HG02943 (cell line): ENCODE measurements around the gene RASGRF1.
A peak's percentile ranks its signal among the peaks of the same experiment; 100 is the strongest.
"Not testable (repeated sequence)": the region's sequence is repeated elsewhere in the genome, so short reads cannot be mapped to it uniquely, and the experiment has no call there.

Experiments
- ATAC-seq: cut with Tn5 transposase; IDR thresholded peaks from one replicate; pipeline ENCODE4 v1.9.1; 2021; ENCODE audit warnings: mild to moderate bottlenecking, low read depth, moderate library complexity; ENCODE audit not compliant: unreplicated experiment

The RASGRF1 gene

DNA sequence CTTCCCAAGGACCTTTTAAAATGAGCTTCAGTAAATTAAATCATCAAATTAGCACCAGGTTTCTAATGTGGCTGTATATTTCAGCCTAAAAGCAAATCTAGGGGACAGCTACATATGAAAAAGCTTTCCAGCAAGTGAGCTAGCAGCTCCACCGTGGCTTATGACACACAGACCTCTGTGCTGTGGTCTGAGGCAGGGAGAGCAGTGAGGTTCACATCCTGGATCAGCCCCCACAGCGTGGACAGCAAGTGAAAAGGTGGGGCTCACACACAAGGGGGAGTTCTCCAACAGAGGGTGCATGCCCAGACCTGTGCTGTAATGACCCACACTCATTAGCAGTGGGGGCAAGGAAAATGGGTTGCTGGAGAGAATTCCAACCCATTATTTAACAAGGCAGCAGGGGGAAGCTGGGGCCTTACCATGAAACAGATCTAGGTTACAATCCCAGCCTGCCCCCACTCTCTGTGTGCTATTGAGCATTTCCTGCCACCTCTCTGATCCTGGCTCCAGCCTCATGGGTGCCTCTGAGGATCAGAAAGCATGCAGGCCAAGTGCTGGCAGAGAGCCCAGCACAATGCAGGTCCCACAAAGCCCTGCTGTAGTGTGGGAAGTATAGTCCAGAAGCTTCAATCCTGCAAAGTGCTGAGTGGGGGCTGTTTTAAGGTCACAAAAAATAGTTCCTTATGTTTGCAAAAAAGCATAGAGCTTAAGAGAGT is 48.2 kb downstream of the RASGRF1 start:
- ATAC-seq: no peak

DNA sequence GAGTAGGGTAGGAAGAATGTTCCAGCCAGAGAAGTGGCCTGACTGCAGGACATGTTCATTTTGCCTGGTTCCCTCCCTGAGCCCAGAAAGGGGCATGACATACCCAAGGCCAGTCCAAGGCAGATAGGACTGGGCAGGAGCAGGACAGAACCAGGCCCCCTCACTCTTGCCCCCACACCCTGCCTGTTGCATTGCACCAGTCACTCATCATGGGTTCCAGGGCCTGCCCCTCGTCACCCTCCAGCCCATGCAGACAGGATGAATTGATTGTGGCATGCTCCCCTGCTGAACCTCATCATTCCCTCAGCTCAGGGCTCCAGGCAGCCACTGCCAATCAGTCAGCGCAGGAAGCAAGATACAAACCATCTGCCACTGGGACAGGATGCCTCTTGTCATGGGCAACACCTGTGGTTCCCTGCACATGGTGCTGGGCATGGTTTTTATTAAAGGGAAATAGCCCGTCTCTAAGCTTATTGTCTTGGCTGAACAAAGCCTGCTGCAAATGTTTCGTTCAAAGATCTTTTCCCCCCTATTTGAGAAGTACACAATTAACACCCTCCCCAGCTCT is 48.9 kb downstream of the RASGRF1 start:
- no peak for ATAC-seq

DNA sequence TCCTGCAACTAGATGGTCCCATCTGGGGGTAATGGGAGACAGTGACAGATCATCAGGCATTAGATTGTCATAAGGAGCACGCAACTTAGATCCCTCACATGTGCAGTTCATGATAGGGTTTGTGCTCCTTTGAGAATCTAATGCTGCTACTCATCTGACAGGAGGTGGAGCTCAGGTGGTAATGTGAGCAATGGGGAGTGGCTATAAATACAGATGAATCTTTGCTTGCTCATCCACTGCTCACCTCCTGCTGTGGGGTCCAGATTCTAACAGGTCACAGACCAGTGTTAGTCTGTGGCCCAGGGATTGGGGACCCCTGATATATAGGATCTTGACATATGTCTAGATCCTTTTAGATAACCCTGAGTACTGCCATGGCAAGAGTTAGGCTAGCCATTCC is 52.7 kb downstream of the RASGRF1 start:
- ATAC-seq: no peak

DNA sequence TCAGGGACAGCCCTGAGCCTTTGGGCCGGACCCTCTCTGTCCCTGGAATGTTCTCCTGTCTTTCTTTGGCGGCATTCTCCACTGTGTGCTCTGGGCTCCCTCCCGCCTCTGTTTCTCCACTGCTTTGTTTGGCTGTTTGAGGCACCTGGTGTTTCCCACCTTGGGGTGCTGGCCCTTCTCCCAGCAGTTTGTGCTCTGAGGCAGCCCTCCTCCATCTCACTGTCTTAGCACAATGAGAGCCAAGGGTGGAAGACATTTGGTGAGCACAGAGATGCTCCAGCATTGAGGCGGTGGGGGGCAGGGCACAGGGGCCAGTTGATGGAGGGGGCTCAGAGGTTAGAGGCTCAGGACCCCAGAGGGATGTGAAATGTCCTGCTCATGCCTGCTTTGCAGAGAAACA is 54.3 kb downstream of the RASGRF1 start:
- ATAC-seq: no peak

DNA sequence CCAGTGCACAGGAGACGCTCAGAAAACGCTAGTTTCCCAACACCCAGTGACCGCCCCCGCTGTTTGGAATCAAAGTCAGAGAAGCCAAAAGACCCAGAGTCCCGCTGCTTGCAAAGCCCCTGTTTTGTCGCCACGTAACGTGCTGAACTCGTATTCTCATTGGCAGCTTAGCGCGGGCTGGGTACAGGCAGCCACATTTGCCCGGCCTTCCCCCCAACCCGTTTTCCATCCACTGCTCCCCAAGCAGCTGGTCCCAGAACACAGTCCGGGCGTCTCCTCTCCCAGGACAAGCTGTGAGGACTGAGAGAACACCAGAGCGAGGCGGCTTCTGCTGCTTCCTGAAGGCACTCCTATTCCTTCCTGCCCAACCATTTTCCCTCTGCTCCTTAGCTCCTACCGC is 54.8 kb downstream of the RASGRF1 start:
- ATAC-seq: no peak

DNA sequence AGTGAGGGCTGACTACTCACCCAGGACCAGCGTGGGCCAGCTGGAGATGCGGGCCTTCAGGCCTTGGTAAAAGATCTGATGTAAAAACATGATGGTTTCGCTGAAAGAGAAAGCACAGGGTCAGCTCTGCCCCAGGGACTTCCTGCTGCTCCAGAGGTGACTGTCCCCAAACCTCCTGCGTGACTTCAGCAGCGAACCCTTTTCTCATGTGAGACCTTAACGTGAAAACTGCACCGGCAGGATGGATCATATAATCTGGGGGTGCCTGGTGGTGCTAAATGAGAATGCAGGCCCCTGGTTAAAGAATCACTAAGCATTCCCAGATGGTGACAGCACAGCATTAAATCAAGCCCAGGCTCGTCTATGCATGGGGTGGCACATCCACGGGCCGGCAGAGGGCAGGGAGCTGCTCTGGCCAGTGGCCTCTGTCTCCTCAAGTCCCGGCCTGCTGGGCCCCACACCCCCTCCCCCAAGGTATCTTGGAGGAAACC is 55.4 kb downstream of the RASGRF1 start:
- ATAC-seq: peak; percentile 76

DNA sequence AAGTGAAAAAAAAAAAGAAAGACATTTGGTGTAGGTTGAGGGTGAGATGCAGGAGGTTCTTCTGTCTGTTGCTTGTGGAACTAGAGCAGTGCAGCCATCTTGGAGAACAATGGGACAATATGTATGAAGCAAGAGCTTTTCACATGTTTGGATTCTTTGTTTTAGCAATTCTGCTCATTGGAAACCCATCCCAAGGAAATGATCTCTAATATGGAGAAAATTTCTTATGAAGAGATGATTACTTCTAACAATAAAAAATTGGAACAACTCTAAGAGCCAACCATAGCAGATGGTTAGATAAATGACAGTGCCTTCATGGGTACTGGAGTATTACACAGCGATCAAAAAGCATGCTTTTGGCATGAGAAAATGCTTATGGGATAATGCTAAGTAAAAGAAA is 56.3 kb downstream of the RASGRF1 start:
- no peak for ATAC-seq

DNA sequence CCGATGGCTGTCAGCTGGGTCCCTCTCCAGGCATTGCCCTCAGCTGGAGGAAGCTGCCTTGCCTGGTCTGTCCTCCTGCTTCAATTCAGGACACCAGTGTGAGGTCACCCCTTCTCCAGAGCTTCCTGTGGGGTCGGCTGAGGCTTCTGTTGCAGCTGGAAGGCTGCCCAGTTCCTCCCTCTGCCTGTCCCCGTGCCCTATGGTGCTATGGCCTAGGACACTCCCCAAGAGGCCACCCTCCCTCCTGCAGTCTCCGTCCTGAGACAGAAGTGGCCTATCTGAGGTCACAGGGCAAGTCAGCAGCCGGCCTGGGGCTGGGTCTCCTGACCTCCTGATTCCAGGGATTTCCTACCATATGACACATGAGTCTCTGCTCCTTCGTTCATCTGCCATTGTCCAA is 57.9 kb downstream of the RASGRF1 start:
- no peak for ATAC-seq

DNA sequence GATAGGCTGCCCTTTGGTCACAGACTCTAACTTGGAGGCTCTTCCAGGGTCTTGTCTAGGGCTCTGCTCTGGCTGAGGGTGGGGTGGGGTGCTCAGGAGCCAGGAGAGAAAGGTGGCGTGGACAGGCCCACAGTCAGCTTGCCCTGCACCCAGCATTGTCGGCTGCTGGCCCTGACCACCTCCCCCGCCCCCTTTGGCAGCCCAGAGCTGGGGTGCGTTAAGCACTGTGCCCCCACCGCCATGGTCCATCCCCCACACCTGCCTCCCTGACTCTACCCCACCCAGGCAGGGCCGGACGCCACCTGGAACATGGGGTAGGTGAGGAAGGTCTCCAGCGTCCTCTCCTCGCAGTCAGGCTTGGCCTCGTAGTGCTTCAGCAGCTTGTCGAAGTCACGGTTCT is 58.8 kb downstream of the RASGRF1 start:
- no peak for ATAC-seq

DNA sequence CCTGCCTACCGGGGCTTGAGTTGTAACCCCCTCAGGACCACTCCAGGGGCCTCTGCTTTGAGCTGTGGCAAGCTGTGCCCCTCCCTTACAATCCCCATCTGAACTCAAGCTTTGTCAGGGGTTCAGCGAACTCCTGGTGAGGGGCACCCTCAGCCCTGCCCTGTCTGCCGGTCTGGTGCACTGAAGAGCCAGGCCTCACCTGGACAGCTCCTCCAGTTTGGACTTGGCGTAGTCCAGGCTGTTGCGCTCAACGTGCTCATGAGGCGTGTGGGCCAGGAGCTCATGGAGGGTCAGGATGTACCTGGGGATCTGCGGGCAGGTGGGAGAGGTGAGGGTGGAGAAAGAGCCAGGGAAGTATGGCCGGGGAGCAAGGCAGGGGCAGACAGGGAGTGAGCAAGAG is 59.4 kb downstream of the RASGRF1 start:
- no peak for ATAC-seq

DNA sequence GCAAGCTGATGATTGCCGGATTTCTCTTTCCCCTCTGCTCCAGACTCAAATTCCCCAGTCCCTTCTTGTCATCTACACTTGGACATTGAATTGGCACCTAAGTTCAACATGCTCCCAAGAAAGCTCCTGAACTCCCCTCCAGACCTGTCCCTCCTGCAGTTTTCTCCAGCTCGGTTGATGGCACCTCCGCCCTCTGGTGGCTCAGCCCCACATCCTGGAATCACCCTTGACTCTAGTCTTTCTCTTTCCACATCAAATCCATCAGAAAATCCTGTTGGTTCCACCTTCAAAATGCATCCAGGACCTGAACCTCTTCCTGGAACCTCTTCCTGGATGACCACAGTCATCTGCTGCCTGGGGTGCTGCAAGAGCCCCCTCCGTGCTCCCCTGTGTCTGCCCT is 60.1 kb downstream of the RASGRF1 start:
- ATAC-seq: no peak

DNA sequence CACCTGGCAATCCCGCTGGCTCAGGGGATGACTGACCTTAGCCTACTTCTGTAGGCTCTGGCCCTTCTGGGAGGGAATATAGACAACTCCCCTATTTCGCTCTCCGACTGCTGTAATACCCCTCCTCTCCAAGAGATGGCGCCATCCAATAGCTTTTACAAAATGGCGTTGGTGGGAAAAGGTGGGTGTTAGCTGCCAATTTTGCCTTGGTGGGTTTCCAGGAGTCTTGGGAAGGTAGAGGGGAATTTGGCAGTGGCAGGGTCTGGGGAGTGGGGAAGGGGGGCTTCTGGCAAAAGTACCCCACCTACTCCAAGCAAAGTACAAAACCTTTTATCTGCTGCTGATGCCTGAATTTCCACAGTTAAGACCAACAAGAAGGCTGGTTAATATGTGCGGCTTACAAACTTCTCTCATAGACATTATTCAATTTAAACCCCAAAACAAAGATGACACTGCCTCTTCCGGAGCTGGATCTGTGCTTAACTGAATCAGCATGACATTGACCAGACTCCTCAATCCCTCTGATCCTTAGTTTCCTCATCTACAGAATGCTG is 62.1 kb downstream of the RASGRF1 start:
- ATAC-seq: no peak

DNA sequence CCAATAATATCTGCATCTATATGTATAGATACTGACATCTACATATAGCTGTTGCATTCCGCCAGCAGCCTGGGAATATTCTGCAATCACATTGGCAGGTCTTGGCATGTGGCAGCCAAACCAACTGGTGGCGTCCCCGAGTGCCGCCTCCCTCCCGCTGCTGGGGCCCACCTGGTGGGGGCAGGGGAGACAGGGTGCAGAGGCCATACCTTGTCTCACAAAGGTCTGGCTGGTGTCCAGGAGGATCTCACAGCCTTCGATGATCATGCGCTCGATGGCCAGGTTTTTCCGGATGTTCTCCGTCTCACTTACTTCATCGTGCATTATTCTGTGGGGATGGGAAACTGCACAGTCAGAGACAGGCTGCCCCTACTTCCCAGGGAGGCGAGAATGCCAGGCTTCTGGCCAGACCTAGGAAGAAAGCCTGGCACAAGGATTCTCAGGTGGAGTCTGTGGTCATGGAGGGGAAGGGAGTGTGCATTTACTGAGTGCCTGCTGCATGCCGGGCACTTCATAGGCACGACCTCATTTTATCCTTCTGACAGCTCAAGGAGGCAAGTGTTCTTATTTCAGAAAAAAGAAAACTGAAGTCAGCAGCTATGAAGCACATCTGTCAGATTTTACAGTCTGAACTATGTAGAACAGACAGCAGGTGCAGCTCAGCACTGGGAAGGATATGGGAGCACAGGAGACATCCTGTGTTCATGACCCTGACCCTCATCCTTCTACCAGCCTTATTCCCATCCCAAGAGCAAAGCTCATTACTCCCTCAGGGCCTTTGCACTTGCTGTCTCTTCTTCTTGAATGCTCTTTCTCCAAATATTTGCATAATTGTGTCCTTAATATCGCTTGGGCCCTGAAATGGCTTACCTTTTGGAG is 62.8 kb downstream of the RASGRF1 start:
- no peak for ATAC-seq

DNA sequence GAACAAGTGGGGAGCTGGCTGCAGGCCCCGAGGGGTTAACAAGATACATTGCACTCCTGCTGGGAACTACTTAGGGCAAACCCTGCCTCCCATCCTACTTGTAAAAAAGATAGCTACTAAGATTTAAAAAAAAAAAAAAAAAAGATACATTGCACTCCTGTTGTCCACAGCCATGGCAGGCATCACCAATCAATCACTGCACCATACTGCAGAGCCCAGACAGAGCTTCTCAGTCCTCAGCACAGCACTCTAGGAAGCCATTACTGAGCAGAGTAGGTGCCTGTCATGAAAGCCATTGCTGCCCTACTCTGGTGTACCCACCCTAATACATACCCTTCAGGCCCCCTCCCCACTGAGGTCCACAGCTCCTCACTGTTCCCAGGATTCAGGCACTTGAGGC is 64.8 kb downstream of the RASGRF1 start:
- no peak for ATAC-seq

DNA sequence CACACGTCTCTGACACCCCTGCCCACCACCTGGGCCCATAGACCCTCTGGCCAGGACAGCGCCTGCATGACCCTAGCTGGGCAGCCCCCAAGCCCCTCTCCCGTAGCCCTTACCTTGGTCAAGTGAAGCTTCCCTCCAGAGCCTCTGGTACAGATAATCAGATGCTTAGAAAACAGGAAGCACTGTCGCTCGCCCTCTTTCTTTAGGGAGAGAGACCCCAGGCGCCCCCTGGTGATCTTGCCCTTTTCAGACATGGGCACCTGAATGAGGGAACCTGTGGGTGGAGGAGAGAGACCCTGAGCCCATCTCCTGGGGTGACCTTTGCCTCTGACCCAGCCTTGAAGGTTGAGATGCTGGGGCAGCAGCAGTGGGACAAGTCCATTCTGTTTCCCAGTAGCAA is 65.4 kb downstream of the RASGRF1 start:
- ATAC-seq: no peak

DNA sequence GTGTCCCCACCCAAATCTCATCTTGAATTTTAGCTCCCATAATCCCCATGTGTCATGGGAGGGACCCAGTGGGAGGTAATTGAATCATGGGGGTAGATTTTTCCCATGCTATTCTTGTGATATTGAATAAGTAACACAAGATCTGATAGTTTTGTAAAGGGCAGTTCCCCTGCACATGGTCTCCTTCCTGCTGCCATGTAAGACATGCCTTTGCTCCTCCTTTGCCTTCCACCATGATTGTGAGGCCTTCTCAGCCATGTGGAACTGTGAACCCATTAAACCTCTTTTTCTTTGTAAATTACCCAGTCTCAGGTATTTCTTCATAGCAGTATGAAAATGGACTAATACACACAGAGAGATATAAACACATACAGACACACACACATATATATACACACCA is 66.1 kb downstream of the RASGRF1 start:
- ATAC-seq: not testable (repeated sequence)

DNA sequence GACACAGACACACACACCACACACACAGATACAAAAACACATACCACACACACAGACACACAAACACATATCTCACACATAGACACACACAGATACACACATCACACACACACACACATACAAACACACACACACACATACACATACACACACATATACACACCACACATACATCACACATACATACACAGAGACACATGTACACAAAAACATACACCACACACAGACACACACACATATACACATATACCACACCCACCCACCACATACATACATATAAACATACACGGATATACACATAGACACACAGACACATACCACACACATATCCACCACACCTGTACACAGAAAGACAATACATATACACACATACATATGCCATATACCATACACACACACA is 66.7 kb downstream of the RASGRF1 start:
- no peak for ATAC-seq

DNA sequence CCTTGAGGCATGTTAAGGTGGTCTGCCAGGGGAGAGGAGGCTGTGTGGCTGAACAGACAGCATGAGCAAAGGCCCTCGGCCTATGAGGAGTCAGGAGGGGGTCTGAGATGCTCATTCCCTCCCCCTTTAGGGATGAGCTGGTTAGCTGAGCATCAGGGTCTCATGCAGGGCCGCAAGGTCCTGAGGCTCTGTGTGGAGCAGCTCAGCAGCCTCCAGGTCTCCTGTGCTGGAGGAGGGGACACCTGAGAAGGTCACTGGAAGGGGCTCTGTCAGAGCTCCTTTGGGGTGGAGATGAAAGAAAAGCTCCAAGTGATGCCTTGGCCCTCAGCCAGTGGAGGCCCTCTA is 67.1 kb downstream of the RASGRF1 start:
- no peak for ATAC-seq

DNA sequence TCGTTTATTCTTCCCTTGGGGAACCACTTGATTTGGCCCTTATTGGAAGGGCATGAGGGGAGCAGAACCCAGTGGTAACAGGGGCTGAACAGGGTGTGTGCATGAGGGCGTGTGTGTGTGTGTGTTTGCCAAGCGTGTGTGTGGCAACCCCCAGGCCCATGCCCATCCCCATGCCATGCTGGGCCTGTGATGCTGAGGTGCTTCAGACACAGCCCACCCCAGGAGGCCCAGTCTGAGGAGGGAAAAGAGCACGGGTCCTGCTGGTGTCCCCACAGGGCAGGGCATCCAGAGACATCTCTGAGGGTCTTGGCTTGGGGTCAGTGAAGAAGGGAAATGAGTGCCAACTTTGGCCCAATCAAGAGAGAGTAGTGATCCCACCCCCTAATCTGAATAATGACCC is 71.6 kb downstream of the RASGRF1 start:
- no peak for ATAC-seq

DNA sequence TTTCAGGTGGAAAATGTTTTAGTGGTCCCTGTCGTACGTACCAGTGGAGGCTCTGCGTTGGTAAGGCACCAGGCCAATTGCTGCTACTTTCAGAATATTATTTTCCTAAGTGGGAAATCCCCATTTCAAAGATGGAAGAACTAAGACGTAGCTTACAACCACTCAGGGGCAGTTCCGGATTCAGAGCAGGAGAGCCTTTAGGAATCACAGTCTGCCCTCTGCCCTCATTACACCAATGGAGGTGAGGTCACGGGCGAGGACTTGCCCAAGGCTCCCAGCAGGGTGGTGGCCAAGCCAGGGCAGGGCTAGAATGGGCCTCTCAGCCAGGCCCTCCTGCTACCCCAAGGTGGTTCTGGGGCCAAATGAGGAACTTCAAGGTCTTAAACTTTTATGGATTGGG is 72.6 kb downstream of the RASGRF1 start:
- ATAC-seq: no peak

DNA sequence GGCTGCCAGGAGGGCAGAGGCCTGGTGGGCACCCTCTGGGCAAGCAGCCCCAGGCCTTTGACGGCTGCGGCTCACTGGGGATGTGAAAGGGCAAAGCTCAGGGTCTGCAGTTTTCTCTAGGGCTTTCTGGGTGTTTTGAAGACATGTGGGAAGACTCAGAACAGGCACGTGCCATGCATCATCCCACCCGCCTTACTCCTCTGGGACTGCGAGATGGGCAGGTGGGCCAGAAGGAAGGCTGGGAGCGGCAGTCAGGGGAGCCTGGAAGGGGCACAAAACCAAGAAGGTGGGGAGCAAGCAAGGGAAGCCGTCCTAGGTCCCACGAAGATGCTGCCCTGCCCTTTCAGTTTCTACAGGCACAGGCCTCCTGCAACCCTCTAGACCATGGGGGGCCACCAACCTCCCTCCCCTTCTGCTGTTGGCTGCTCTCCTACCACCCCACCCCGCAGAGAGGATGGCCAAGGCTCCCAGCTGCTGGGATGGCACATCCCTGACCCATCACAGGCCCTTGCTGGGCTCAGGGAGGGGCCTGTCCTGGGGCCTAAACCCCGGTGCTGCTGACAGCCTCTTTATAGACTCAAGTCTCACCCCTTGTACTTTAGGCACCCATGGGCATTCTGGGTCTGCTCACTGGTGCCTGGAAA is 73.9 kb downstream of the RASGRF1 start:
- ATAC-seq: no peak
